Uterus (tissue), 4 donors: Measurements from ENCODE around the gene FTSJ3. TPM values are rescaled to one million over a fixed set of nuclear protein-coding genes. Genes with fewer than 3 reads are reported as not detected.
"Not testable (repeated sequence)": the region's sequence is repeated elsewhere in the genome, so short reads cannot be mapped to it uniquely, and the experiment has no call there.

ENCODE experiments used
- DNase-seq, 2 donors: peaks; one replicate each; pipeline ENCODE4 v3.0.0-alpha.2; 2019 to 2020
- H3K27ac ChIP-seq, 2 donors: fragments of 200-600 bp; sonication (generic); 1 replicate in 1 of 2; 2 replicates in 1 of 2; pipeline ENCODE4 v1.5.1; 2016 to 2018
- H3K27me3 ChIP-seq, 2 donors: fragments of 200-600 bp; sonication (generic); one replicate each; pipeline ENCODE4 v1.5.1; 2018 to 2019; ENCODE audit warnings: control low read depth in 1 of 2
- H3K36me3 ChIP-seq, 2 donors: fragments of 200-600 bp; sonication (generic); one replicate each; pipeline ENCODE4 v1.5.1; 2019; ENCODE audit warnings: control low read depth in 1 of 2
- H3K4me1 ChIP-seq, 2 donors: fragments of 200-600 bp; sonication (generic); one replicate each; pipeline ENCODE4 v1.5.1; 2018 to 2019; ENCODE audit warnings: control low read depth in 1 of 2
- H3K4me3 ChIP-seq, 2 donors: fragments of 200-600 bp; sonication (generic); 1 replicate in 1 of 2; 2 replicates in 1 of 2; pipeline ENCODE4 v1.5.1; 2018 to 2019; ENCODE audit warnings: mild to moderate bottlenecking in 1 of 2
- H3K9me3 ChIP-seq, 2 donors: fragments of 200-600 bp; sonication (generic); one replicate each; pipeline ENCODE4 v1.5.1; 2019; ENCODE audit warnings: control low read depth in 1 of 2
- POLR2A ChIP-seq, 2 donors: fragments of 450-650 bp; IDR thresholded peaks; one replicate each; pipeline ENCODE4 v1.6.1; 2016; ENCODE audit warnings: antibody characterized with exemption in 2 of 2, mild to moderate bottlenecking in 1 of 2, moderate library complexity in 1 of 2
- intact Hi-C: fragments of 100-400 bp; cut with DNase I; formaldehyde crosslinking; loops from one replicate; pipeline ENCODE4 v1.15.1; 2023; ENCODE audit warnings: low total_unique reads
- total RNA-seq, 4 donors: library from RNA; depleted of rRNA in 3 of 4; stranded (reverse); fragments of >200 nt in 3 of 4; gene quantifications; one replicate each; pipeline versions ENCODE4 v1.1.0 to v1.2.4, GENCODE V29; 2014 to 2023
- TF ChIP-seq, protein P1 (sequence below), 4 experiments: fragments of 200-600 bp in 2 of 4; fragments of 450-650 bp in 2 of 4; sonication (generic) in 2 of 4; IDR thresholded peaks; one replicate each; pipeline ENCODE4 v1.5.1; 2016 to 2019; ENCODE audit warnings: antibody characterized with exemption in 4 of 4, mild to moderate bottlenecking in 2 of 4, moderate library complexity in 1 of 4
- donor health status: DM: yes; HTN: yes; CAD: no.

The FTSJ3 gene
- total RNA-seq, 4 donors from 2014 or later = 29.7 to 64.7 (median 53.3) TPM

DNA sequence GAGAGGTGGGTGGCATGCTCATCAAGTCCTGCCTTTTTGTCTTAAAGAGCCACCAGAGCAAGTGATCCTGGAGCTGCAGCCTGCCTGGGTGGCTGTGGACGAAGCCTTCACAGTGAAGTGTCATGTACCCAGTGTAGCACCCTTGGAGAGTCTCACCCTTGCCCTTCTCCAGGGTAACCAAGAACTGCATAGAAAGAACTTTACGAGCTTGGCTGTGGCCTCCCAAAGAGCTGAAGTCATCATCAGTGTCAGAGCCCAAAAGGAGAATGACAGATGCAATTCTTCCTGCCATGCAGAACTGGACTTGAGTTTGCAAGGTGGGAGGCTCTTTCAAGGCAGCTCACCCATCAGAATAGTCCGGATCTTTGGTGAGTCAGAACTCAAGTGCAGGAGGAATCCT, 31.8 kb upstream of the FTSJ3 start:
- no peak overlapping the region for H3K4me3 ChIP-seq
- H3K4me1 ChIP-seq = no peaks in the 10 kb centered on the region
- DNase-seq = no peak
- H3K27me3 ChIP-seq = no peaks in the 10 kb centered on the region
- TF ChIP-seq POLR2A (IDR thresholded peaks at IDR 0.05) = no peak
- TF ChIP-seq, protein P1, sequence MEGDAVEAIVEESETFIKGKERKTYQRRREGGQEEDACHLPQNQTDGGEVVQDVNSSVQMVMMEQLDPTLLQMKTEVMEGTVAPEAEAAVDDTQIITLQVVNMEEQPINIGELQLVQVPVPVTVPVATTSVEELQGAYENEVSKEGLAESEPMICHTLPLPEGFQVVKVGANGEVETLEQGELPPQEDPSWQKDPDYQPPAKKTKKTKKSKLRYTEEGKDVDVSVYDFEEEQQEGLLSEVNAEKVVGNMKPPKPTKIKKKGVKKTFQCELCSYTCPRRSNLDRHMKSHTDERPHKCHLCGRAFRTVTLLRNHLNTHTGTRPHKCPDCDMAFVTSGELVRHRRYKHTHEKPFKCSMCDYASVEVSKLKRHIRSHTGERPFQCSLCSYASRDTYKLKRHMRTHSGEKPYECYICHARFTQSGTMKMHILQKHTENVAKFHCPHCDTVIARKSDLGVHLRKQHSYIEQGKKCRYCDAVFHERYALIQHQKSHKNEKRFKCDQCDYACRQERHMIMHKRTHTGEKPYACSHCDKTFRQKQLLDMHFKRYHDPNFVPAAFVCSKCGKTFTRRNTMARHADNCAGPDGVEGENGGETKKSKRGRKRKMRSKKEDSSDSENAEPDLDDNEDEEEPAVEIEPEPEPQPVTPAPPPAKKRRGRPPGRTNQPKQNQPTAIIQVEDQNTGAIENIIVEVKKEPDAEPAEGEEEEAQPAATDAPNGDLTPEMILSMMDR (IDR thresholded peaks at IDR 0.05) = no peak
- no peaks in the 10 kb centered on the region for H3K9me3 ChIP-seq
- no peak overlapping the region for H3K27ac ChIP-seq
- H3K36me3 ChIP-seq = no peaks in the 10 kb centered on the region
- intact Hi-C loops = no loop called here

DNA sequence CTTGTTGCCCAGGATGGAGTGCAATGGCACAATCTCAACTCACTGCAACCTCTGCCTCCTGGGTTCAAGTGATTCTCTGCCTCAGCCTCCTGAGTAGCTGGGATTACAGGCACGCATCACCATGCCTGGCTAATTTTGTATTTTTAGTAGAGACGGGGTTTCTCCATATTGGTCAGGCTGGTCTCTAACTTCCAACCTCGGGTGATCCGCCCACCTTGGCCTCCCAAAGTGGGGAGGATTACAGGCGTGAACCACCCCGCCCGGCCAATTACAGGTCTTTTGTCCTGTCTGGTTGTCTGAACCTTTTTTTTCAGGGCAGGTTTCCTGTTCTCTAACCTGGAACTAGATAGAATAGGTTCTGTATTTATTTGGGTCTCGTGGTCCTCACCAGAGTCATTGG, 29.0 kb upstream of the FTSJ3 start:
- DNase-seq, H3K27ac ChIP-seq, intact Hi-C loops: not testable (repeated sequence)

DNA sequence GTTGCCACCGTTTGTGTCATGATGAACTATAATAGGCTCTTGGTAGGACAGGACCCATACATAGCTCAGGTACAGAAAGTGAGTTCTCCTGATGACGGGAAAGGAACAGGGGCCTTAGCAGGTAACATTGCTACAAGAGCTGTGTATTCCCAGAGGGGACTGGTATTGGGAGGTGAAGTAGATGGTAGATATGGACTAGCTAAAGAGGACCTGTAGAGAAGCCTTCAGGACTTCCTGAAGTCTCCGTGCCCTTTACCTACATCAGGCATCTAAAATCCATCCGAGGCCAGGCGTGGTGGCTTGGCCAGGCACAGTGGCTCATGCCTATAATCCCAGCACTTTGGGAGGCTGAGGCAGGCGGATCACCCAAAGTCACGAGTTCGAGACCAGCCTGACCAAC, 27.7 kb upstream of the FTSJ3 start:
- Histone ChIP-seq H3K27ac (no peak overlapping the region), H3K4me3 (no peak overlapping the region), H3K9me3 (no peaks in the 10 kb centered on the region), H3K4me1 (no peaks in the 10 kb centered on the region), H3K36me3 (no peaks in the 10 kb centered on the region), H3K27me3 (no peaks in the 10 kb centered on the region)
- intact Hi-C loops = no loop called here
- no peak for DNase-seq
- TF ChIP-seq POLR2A (IDR thresholded peaks at IDR 0.05) = no peak
- TF ChIP-seq, protein P1 (IDR thresholded peaks at IDR 0.05) = no peak

More for the DNA sequence above, 29.0 kb upstream of the FTSJ3 start:
- not testable (repeated sequence) for H3K9me3 ChIP-seq, H3K4me3 ChIP-seq, H3K27me3 ChIP-seq, H3K4me1 ChIP-seq, H3K36me3 ChIP-seq

DNA sequence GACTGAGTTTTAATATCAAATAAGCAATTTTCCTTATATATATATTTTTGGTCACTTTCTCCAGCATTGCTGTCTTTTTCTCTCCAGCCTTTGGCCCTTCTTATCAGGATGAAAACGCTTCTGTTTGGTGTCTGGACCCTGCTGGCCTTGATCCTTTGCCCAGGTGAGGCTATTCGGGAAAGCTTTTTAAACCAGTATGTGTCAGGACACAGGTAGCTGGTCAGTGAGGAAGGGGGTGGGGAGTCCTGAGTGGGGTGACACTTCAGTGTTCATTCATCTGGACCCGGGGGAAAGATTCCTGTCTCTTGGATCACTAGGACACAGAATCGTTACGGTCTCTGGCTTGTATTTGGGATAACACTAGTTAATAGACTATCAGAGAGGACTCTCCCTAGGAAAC, 27.2 kb upstream of the FTSJ3 start:
- no peak for DNase-seq
- H3K27ac ChIP-seq = no peak overlapping the region
- no peak overlapping the region for H3K4me3 ChIP-seq
- TF ChIP-seq, protein P1 (IDR thresholded peaks at IDR 0.05) = no peak
- H3K36me3 ChIP-seq = no peaks in the 10 kb centered on the region
- H3K27me3 ChIP-seq = no peaks in the 10 kb centered on the region
- H3K4me1 ChIP-seq = no peaks in the 10 kb centered on the region
- intact Hi-C loops = no loop called here
- H3K9me3 ChIP-seq = no peaks in the 10 kb centered on the region

DNA sequence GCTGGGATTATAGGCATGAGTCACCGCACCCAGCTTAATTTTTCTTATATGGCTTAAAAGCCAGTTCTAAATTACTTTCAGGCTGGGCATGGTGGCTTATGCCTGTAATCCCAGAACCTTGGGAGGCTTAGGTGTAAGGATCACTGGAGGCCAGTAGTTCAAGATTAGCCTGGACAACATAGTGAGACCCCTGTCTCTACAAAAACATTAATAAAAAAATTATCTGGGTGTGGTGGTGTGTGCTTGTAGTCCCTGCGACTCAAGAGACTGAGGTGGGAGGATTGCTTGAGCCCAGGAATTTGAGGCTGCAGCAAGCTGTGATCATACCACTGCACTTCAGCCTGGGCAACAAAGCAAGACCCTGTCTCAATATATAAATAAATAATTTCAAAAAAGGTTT, 25.8 kb upstream of the FTSJ3 start:
- TF ChIP-seq, protein P1 (IDR thresholded peaks at IDR 0.05) = no peak
- TF ChIP-seq POLR2A (IDR thresholded peaks at IDR 0.05) = no peak
- H3K27me3 ChIP-seq = no peaks in the 10 kb centered on the region
- no peak overlapping the region for H3K27ac ChIP-seq
- H3K4me1 ChIP-seq = no peaks in the 10 kb centered on the region
- H3K4me3 ChIP-seq = no peak overlapping the region
- no peaks in the 10 kb centered on the region for H3K36me3 ChIP-seq
- H3K9me3 ChIP-seq = no peaks in the 10 kb centered on the region
- intact Hi-C loops = no loop called here
- DNase-seq = no peak

DNA sequence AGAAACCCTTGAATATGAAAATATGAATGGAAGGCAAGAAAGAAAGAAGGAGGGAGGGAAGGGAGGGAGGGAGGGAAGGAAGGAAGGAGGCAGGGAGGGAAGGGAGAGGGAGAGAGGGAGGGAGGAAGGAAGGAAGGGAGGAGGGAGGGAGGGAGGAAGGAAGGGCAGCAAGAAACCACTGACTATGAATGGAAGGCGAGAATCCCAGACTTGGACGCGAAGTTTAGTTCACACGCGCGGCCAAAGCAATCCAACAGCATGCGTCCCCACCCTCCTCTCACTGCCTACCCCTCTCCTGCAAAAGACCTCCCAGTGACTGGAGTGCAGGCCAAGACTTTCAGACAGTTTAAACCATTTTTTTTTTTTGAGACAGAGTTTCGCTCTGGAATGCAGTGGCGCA, 22.9 kb upstream of the FTSJ3 start:
- H3K9me3 ChIP-seq = no peaks in the 10 kb centered on the region
- no peak overlapping the region for H3K27ac ChIP-seq
- no peaks in the 10 kb centered on the region for H3K36me3 ChIP-seq
- no peaks in the 10 kb centered on the region for H3K4me1 ChIP-seq
- H3K4me3 ChIP-seq = no peak overlapping the region
- TF ChIP-seq, protein P1 (IDR thresholded peaks at IDR 0.05) = no peak
- no peak for TF ChIP-seq POLR2A (IDR thresholded peaks at IDR 0.05)
- intact Hi-C loops = no loop called here
- DNase-seq = no peak
- H3K27me3 ChIP-seq = no peaks in the 10 kb centered on the region
